ENCODE data around the gene VCAM1.

DNA sequence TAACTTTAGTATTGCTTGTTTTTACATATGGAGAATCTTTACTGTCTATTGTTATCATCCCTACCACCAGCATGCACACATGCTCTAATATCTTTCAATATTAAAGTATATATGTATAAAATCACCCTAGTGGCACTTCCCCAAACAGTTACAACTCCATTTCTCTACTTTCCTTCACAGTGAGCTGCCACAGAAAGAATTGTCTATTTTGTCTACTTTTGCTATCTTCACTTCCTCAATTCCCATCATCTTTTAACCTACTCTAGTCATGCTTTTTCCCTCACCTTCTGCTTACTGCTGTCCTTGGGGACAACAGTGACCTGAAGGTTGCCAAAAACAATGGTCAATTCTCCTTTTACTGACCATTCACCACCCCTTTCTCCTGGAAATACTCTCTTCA lies 59.2 kb downstream of the VCAM1 start:
- no peak for TF ChIP-seq CTCF (IDR thresholded peaks at IDR 0.05)
- TF ChIP-seq POLR2A (IDR thresholded peaks at IDR 0.05) = no peak
